Omental fat pad (tissue), 4 donors: ENCODE data around the gene OR3A2. TPM values are rescaled to one million over a fixed set of nuclear protein-coding genes. Genes with fewer than 3 reads are reported as not detected.
"Not testable (repeated sequence)": the region's sequence is repeated elsewhere in the genome, so short reads cannot be mapped to it uniquely, and the experiment has no call there.

ENCODE experiments used
- ATAC-seq: fragments of 150-250 bp; one replicate; pipeline ENCODE4 v1.9.1; 2016; ENCODE audit warnings: mild to moderate bottlenecking, moderate library complexity; ENCODE audit not compliant: low FRiP score
- DNase-seq: peaks from one replicate; pipeline ENCODE4 v3.0.0-alpha.2; 2019; ENCODE audit warnings: low spot score
- CTCF ChIP-seq, 3 donors: fragments of 450-650 bp; IDR thresholded peaks; one replicate each; pipeline ENCODE4 v1.5.1; 2016 to 2017; ENCODE audit warnings: antibody characterized with exemption in 3 of 3, mild to moderate bottlenecking in 3 of 3, moderate library complexity in 2 of 3
- total RNA-seq, 4 donors: library from RNA; depleted of rRNA; stranded (reverse); fragments of >200 nt; gene quantifications; one replicate each; pipeline ENCODE4 v1.1.0, GENCODE V29; 2016

OR3A2 gene
- total RNA-seq, 4 donors from 2014 or later = 0.24 TPM; not detected in 3

GRCh38 chr17:3276126-3276525 lies 110.0 kb downstream of the OR3A2 start:
- DNase-seq (no peak), ATAC-seq (no peak)
- no peak for TF ChIP-seq CTCF (IDR thresholded peaks at IDR 0.05)

- ATAC-seq = no peak
- TF ChIP-seq CTCF (IDR thresholded peaks at IDR 0.05) = no peak
- no peak for DNase-seq
Observed at GRCh38 chr17:3271072-3271848, 114.8 kb downstream of the OR3A2 start.

- DNase-seq (no peak), ATAC-seq (no peak)
- TF ChIP-seq CTCF (IDR thresholded peaks at IDR 0.05) = no peak
Observed at GRCh38 chr17:3260600-3260999, 125.5 kb downstream of the OR3A2 start.

DNA sequence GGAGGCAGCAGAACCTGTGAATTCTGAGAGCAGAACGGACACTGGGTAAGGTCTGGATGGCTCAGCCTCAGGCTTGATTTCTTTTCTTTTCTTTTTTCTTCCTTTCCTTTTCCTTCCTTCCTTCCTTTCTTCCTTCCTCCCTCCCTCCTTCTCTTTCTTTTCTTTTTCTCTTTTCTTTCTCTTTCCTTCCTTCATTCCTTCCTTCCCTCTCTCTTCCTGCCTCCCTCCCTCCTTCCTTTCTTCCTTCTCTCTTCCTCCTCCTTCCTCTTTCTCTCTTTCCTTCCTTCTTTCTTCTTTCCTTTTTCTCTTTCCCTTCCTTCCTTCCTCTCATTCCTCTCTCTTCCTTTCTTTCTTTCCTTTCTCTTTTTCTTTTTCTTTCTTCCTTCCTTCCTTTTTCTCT lies 125.9 kb downstream of the OR3A2 start:
- TF ChIP-seq CTCF (IDR thresholded peaks at IDR 0.05) = no peak
- DNase-seq (no peak), ATAC-seq (no peak)

DNA sequence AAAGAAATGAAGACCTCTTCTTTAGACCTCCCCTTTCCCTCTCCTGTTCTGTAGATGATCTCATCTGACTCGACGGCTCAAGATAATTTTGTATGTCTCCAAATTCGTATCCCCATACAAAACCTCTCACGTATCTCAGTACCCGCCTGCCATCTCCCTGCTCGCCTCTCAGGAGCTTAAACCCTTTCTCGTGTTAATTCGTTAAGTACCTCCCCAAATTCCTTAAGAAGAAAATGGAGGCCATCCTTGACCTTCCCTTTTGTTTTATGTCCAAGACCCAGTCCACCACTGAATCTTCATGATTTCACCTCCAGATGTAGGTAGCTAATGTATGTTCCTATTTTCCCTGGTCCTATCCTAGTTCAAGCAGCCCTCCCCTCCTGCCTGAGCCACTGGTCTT lies 129.5 kb downstream of the OR3A2 start:
- no peak for ATAC-seq
- no peak for DNase-seq
- TF ChIP-seq CTCF (IDR thresholded peaks at IDR 0.05) = no peak

GRCh38 chr17:3249013-3249412 lies 137.1 kb downstream of the OR3A2 start:
- not testable (repeated sequence) for DNase-seq, ATAC-seq

- not testable (repeated sequence) for DNase-seq, ATAC-seq
Observed at GRCh38 chr17:3244841-3245240, 141.3 kb downstream of the OR3A2 start.

DNA sequence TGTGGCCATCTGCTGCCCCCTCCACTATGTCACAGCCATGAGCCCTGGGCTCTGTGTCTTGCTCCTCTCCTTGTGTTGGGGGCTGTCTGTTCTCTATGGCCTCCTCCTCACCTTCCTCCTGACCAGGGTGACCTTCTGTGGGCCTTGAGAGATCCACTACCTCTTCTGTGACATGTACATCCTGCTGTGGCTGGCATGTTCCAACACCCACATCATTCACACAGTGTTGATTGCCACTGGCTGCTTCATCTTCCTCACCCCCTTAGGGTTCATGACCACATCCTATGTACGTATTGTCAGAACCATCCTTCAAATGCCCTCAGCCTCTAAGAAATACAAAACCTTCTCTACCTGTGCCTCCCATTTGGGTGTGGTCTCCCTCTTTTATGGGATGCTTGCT lies 145.1 kb downstream of the OR3A2 start:
- not testable (repeated sequence) for ATAC-seq, DNase-seq

DNA sequence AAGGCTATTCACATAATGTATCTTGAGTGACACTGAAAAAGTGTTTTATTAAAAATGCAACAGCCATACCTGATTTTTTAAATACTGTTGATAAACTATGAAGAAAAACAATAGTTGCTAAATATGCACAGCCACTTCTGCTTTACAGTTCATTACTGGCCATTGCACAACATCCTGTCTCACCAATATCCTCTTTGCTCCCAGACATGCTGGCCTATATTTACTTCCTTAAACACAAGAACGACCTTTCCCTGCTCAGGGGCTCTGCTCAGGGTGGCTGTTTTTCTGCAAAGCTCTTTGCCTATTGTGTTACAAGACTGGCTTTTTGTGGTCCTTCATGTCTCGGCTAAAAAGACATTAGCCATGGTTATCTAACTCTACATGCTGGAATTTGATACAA lies 147.4 kb downstream of the OR3A2 start:
- not testable (repeated sequence) for ATAC-seq, DNase-seq

DNA sequence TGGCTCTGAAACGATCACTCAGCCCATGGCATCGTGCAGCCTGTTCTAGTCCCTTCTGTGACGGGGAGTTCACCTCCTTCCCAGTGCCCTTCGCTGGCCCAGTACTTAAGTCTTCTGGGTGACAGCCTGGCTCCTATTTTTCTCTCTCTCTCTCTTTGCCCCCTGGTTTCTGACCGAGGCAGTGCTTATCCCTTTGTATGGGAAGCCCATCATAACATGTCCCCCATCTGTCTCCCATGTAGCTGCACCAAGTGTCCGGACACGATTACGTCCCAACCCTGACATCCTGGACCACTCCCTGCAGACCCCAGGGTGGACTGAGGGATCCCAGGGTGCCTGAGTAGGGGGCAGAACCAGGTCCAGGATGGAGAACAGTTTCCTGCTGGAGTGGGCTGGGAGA lies 153.8 kb downstream of the OR3A2 start:
- not testable (repeated sequence) for ATAC-seq, DNase-seq
